GM21360 (cell line): ENCODE measurements around the gene GPR55.

Experiments
- ATAC-seq: cut with Tn5 transposase; IDR thresholded peaks from one replicate; pipeline ENCODE4 v1.9.1; 2021; ENCODE audit warnings: mild to moderate bottlenecking, moderate library complexity; ENCODE audit not compliant: unreplicated experiment

The GPR55 gene

DNA sequence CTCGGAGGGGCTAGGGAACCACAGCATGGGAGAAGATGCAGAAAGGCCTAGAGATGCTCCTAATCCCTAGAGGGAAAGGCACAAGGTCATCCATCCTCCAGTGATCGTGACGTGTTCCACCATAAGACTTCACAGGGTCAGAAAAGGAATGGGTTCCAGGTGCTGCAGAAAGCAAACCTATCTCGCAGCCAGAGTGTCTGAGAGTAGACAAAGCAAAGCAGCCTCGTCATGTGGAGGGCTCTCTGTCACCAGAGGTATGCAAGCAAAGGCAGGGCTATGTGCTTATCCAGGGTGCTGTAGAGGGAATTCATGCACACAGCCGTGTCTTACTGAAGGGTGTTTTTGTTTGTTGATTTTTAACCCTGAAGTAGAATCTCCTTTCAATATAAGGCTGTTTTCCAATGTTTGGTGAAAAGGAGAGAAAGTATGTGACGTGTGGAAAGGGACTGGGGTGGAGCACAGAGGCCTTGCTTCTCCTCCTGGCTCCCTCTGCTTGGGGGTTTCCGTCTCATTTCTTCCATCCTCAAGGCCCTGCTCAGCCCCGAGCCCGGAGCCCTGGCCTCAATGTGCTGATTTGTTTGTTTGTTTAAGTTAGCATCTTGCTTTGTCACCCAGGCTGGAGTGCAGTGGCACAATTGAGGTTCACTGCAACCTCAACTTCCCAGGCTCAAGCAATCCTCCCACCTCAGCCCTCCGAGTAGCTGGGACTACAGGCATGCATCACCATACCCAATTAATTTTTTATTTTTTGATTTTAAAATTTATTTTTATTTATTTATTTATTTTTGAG lies 3.0 kb downstream of the GPR55 start:
- no peak for ATAC-seq

DNA sequence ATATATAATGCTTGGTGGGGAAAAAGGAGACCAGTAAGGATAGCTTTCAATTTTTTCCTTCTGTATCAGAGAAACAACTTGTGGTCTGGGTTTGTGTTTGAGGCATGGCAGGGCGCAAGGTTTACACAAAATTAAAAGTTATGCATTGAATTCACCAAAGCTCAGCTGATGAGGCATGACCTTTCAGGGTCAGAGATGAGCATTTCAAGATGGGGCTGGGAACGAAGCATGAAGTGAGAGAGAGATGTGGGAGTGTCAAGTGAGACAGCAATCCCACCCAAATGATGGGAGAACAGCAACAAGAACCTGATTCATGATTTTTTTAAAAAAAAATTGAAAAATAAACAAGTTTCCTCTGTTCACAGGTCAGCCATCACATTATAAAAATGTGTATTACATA lies 4.9 kb downstream of the GPR55 start:
- ATAC-seq, result no peak

DNA sequence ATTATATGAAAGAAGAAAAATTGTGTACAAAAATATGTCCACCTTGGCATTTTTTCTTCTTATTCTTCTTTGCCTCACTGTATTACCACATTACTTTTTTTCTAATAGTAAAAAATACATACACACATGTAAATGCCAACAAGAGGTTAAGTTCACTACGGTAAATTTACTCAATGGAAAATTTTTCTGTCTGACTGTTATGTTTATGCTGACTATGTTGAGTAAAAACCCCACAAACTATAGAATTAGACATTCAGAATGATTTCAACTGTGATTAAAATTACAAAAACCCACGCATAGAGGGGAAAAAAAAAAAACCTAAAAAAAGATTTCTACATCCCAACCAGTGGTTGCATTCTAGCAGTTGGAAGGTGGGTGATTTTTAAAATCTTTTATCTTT lies 5.4 kb downstream of the GPR55 start:
- ATAC-seq, result no peak

DNA sequence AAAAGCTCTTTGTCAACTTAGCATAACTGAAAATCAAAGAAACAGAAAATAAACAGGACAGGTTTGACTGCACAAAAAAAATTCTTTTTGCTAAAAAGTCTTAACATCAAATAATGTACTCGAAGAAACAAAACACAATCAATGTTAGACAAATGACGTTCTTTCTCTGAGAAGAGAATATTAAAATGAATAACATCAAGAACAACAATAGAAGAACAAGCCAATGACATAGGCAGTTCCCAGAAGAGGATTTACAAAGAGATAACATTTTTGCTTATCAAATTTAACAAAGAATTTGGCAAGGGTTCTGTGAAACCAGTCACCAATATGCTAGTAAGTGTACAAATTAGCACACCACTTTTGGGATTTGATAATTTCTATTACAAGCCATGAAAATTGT lies 5.8 kb downstream of the GPR55 start:
- ATAC-seq, result no peak

DNA sequence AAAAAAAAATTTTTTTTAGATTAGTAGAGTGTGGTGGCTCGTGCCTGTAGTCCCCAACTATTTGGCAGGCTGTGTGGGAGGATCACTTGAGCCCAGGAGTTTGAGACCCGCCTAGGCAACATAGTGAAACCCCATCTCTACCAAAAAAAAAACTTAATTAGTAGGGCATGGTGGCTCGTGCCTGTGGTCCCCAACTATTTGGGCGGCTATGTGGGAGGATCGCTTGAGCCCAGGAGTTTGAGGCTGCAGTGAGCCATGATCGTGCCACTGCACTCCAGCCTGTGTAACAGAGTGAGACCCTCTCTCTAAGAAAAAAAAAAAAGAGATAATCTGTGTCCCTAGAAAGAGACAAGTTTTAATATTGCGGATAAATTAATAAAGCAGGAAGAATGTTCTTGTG lies 8.8 kb downstream of the GPR55 start:
- no peak for ATAC-seq

DNA sequence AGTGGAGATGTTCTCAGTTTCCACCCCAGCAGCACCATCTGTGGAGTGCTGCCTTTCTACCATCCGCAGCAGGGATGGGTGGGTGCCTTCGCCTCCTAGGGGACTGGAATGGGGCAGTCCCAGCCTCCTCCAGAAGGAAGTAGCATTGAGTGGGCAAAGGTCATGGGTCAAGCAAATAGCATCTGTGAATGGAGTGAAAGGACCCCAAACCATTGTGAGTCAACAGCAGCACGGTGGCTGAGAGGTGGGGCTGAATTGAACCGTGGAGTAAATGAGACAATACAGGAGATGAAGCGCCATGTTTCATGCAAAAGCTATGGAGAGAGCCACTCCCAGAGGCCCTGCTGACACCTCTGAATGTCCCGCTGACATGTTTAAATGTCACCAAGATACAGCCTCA lies 9.7 kb downstream of the GPR55 start:
- ATAC-seq, result no peak

DNA sequence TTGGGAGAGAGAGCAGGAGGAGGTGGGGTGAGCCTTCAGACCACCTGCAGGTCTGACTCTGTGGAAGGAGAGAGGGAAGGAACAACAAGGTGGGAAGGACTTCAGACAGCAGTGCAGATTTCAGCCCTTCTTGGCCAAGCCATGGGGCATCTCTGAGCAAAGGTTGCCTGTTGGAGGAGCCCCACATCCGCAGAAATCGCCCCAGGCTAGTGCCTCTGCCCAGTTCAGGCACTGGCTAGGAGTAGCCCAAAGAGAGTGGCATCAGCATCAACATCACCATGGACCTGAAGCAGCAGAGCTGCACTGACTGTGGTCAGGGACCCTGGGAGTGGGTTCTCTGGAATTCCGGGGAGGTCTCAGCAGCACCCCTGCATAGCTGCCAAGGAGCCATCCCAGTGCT lies 10.2 kb downstream of the GPR55 start:
- no peak for ATAC-seq

DNA sequence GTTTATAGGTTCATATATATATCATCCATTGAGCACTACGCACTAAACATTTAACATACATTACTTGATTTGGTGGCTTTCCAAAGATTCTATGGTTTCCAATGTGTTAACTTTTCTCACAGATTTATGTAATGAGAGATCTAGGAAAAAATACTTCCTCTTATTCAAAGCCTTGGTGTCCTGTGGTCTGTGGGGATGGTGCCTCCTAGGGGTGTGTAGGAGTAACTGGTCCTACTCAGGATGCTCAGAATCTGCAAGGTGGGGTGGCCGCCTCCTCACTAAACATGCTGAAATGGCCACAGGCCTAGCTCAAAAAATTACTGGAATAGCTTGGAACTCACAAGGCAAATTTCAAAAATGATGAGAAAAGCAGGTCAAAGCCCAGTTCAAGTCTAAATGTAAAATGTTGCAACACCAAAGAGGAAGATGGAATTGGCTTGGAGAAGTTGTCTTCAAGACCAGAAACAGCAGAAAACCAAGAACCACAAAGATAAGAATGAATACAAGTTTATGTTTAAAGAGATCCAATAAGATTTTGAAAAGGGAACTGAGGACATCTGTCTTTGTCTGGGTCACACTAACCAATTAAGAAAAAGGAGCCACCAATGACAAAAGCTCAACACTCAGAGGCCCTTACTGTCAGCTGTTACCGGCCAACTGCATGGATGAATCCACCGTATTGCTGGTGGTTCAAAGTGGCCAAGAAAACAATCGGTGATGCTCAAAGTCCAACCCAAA lies 11.5 kb downstream of the GPR55 start:
- ATAC-seq, result no peak

DNA sequence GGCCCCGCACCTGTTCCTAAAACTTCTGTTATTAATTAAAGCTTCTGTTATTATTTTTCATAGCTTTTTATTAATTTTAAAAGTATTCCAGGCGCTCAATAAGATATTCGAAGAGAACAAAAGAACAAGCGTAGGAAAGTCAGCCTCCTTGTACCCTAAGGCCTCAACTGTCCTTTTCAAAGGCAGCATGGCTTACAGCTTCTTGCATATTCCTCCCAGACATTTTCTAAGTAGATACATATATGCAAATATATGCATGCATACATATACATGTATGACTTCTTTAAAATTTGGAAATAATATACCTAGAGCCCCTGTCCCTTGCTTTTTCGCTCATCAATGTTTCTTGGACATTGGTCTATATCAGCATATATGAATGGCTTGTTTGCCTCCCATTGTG lies 12.3 kb downstream of the GPR55 start:
- no peak for ATAC-seq

DNA sequence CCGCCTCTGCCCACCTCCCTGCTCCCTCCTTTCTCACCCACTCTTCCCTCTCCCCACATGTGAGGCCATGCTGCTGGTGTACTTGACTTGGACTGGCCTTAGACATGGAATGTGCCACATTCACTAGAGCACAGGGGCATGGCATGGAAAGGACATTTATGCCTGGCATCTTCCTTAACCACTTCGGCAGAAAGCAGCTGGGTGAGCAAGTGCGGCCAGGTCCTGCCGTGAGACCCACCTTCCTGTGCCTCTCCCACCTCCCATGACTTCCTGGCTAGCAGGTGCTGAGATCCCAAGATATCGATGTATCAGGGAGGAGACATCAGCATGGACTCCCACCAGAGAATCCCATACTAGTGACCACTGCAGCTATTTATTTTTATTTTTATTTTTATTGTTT lies 13.0 kb downstream of the GPR55 start:
- ATAC-seq, result no peak

DNA sequence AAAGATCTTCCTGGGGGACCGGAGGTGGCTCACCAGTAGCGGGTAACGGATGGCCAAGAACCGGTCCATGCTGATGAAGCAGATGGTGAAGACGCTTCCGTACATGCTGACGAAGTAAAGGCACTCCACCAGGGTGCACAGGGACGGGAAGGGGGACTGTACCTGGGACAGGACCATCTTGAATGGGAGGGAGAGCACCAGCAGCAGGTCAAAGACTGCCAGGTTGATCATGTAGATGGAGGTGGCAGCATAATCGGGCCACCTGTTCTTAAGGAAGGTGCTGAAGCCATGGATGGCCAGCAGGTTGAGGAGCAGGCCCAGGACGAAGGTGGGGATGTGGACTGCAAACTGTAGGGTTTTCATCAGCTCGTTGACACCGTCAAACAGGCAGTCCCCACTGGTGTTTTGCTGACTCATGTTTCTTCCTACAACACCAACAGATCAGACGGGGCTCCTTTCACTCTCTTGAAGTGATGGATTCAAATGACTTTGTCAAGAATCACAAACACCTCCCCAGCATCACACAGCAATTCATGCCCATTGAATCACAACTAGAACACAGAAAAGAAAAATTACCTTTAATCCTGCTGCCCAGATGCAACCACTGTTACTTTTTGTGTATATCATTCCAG lies 14.4 kb downstream of the GPR55 start:
- ATAC-seq, result no peak

DNA sequence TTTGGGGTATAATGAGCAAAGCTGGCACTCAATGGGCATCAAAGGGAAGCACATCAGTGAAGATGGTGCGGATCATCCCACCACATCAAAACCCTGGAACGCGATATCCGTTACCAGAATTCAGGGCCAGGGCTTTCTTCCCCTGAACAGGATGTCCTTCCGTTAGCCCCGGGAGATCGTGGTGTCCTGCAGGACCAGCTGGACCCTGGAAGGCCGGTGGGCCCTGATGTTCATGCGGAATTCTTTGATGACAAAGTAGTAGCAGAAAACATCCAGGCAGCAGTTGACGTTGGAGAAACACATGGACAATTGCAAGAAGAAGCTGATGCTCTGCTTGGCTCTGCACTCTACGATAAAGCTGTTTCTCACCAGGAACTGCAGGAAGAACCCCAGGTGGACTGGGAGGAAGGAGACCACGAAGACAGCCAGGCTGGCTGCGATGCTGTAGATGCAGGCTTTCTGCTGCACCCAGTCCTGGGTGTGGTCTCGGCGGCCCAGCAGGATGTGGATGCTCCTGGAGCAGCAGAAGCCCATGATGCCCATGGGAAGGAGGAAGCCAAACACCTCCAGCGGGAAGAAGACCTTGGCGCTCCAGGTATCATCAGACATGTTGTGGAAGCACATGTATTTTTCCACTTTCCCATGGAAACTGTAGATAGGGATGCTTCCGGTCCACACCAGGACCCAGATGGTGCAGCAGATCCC lies 15.0 kb downstream of the GPR55 start:
- ATAC-seq, result no peak

DNA sequence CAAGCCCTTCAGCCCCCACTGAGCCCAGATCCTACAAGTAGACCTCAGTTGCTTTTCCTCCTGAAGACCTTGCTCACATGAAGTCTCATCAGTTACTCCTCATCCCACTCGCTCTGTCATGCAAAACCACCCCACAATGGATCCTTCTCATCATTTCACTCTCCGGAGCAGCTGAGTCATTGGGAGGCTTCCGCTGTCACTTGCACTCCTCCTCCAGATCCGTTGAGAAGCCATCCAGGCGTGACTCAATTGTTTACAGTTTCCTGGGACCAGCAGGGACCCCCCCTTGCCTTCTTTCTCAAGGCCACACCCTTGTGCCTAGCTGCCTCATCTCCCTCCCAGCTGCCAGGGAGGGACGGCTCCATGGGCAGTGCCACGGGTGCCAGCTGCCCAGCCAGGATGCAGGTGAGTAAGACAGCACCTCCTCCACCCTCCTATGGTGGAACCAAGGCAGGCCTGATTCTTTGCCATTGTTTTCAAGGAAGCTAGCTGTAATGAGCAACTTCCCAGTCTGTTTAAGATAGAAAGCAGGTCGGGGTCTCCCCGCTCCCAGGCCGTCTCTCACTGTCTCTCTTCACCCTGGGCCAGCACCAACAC lies 16.3 kb downstream of the GPR55 start:
- ATAC-seq, result no peak

DNA sequence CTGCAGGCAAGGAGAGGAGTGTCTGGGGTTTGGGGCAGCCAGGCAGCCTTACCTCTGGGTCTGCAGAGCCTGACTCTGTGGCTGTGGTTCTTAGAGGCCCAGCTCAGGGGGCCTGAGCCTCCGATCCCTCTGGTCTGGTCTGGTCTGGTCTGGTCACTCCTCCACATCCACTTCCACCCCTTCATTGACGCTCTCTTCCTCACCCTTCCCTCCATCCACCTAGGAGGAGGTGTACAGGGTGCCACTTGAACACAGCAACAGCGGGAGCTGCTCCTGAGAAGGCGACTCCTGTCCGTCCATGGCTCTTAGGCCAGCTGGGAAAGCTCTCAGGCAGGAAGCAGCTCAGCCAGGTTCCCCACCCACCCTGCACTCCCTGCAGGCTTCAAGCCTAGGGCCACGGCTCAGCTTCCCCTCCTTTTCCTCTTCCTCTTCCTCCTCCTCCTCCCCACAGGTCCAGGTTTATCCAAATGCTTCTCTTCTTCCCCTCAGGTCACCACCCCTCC lies 16.9 kb downstream of the GPR55 start:
- no peak for ATAC-seq

DNA sequence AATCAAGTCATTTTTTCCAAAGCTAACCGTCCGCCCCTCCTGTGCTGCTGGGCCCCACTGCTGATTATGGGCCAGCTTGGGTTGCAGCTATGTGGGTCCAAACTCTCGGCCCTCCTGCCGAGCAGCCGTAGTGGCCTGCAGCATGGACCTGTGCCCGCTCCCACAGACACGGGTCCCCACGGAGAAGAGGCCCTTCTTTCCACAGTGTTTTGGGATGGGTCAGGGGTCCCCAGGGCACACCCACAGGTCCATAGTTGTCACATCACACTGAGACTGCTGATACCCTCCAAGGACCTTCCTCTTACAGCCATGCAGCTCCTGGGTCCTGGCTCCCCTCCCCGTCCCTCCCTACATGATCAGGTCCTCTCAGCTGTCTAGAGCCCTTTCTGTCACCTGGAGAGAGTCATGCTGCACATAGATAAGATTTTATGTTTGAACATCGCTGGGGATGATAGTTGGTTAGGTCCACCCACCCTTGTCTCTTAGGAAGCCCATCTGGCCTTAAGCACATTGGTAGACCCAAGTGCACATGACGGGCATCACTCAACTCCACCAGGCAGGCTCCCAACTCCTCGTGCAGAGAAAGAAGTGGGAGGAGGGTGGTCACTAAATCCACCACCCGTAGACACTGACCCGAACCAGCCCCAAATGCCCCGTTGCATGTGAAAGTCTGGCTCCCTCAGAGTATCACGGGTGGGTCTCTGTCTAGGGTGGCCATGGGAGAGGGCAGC lies 17.5 kb downstream of the GPR55 start:
- no peak for ATAC-seq

DNA sequence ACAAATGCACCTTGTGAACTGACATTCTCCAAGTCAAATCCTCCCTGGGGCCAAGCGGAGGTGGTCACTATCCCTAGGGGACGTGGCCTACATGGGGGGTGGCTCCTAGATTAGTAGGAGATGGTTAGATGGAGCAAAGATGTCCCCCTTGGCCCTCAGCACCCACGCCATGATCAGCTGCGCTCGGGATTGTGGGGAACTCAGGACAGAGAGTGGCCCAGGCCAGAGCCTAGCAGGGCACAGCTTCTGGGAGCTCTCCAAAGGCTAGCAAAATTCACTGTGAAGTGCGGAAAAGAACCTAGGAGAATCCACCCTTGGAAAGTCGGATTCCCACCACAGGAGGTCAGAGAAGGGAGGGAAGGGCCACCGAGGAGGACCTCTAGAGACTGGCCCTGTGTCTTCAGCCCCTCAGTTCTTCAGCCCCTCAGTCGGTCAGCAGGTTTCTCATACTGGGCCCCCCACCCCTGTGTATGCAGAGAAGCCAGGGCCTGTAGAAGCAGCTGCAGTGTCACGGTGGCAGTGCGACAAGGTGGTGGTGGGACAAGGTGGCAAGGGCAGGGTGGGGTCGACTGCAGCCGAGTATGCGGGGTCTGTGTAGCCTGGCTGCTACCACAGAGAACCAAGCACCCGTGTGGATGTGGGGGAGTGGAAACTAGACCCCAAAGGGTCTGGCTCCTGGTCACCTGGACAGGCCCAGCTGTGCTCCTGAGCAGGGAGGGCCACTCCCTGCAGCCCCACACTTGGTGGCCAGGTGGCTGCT lies 18.4 kb downstream of the GPR55 start:
- no peak for ATAC-seq

DNA sequence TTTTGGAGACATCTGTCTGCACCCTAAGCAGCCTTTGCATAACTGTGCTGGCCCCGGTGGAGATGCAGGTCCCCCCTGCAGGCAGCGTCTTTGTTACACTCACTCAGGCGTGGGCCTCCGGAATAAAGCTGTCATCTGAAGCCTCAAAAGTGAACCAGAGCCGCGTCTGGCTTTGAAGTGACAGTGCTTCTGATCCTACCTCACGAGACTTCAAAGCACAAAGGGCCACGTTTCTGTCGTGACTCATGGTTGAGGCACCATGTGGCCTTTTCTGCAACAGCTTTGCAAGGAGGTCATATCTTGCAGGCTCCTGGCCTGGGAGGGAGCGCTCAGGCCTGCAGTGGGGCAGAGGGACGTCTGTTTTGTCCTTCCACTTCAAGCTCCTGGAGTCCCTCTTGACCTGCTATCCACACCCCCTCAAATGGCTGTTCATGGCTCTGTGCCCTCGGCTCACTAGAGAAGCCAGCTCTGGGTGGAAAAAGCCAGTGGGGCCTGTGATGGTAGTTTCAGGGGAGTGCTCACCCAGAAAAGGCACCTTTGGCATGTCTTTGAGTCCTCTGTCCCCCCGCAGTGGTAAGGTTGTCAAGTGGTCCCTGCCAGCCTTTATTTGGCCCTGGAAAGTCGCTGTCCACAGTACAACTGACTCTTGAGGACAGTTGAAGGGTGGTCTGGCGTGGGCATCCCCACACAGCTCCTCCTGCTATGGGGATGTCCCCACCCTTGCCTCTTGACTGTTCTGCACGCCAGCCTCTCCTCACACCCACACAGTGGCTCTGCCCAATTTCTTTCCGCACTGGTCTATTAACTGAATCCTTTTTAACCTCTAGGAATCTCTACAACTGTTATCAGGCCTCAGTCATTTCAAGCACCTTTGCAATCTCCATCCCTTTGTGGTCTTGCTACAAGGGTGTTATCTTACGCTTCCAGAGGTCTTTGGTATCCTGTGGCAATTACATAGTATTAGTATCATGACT lies 19.3 kb downstream of the GPR55 start:
- ATAC-seq, result no peak

DNA sequence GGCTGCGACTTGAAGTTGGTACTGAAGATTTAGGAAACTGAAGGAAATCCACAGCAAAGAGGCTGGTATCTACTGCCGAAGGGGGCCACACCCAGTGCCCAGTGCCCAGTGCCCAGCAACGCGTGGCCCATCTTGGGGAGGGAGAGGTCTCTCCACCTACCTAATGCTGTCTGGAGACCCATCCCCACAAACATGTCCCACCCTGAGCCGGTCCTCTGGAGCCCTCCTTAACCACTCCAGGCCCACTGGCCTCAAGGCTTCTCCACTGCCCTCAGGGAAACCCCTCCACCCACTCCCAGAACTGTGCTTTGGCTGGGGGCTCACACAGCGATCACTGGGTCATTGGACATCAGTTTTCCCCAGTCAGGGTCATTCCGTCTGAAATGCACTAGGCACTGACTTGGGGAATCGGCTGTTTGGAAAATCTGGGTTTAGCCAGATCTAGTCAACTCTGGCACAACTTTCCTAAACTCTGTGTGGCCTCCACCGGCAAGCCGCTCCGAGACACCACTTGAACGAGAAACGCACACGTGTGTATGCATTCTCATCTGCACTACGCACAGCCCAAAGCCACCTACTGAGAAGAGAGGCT lies 20.1 kb downstream of the GPR55 start:
- ATAC-seq, result no peak
